ENCODE data around the gene CAMTA1.

DNA sequence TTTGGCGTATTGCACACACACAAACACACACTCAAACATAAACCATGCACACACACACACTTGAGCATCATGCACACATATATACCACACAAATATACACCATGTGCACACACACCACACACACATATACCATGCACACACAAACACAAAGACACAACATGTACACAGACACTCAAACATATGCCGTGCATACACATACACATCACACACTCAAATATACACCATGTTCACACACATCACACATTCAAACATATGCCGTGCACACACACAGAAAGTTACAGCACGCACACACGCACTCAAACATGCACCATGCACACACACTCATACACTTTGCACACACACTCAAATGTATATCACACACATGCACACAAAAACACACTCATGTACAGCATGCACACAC is 361.5 kb downstream of the CAMTA1 start:
- TF ChIP-seq EP300 (conservative IDR thresholded peaks at IDR 0.05; ENCODE audit: poor library complexity, severe bottlenecking) (no peak), EZH2 (IDR thresholded peaks at IDR 0.05; ENCODE audit: borderline replicate concordance, insufficient read depth, low read length, poor library complexity, severe bottlenecking) (no peak), POLR2AphosphoS5 (IDR thresholded peaks at IDR 0.05) (no peak)
- TF ChIP-seq, protein P1, sequence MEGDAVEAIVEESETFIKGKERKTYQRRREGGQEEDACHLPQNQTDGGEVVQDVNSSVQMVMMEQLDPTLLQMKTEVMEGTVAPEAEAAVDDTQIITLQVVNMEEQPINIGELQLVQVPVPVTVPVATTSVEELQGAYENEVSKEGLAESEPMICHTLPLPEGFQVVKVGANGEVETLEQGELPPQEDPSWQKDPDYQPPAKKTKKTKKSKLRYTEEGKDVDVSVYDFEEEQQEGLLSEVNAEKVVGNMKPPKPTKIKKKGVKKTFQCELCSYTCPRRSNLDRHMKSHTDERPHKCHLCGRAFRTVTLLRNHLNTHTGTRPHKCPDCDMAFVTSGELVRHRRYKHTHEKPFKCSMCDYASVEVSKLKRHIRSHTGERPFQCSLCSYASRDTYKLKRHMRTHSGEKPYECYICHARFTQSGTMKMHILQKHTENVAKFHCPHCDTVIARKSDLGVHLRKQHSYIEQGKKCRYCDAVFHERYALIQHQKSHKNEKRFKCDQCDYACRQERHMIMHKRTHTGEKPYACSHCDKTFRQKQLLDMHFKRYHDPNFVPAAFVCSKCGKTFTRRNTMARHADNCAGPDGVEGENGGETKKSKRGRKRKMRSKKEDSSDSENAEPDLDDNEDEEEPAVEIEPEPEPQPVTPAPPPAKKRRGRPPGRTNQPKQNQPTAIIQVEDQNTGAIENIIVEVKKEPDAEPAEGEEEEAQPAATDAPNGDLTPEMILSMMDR (IDR thresholded peaks at IDR 0.05; ENCODE audit: poor library complexity, severe bottlenecking) = no peak

Data from neural cell (in vitro differentiated cells).